SK-N-SH treated with all-trans-retinoic acid at 6 μM for 48 hours (cell line): ENCODE measurements around the gene RAP1GAP.

Experiments used
- ARNTL ChIP-seq: fragments of 450-650 bp; formaldehyde crosslinking; IDR thresholded peaks from 2 replicates; pipeline ENCODE4 v1.5.0; 2020; ENCODE audit warnings: low read depth, mild to moderate bottlenecking, moderate library complexity, borderline replicate concordance
- GLIS3 ChIP-seq: fragments of 250-450 bp; sonication (Bioruptor Pico); IDR thresholded peaks from 2 replicates; pipeline ENCODE4 v1.5.0; 2020; ENCODE audit warnings: mild to moderate bottlenecking, moderate library complexity
- RARB ChIP-seq: fragments of 250-450 bp; sonication (Bioruptor Pico); IDR thresholded peaks from 2 replicates; pipeline ENCODE4 v1.8.0; 2021; ENCODE audit warnings: mild to moderate bottlenecking, moderate library complexity
- TCF4 ChIP-seq: fragments of 250-450 bp; sonication (Bioruptor Pico); IDR thresholded peaks from 2 replicates; pipeline ENCODE4 v1.8.0; 2021; ENCODE audit warnings: mild to moderate bottlenecking, moderate library complexity, borderline replicate concordance
- TOX ChIP-seq: fragments of 250-450 bp; sonication (Bioruptor Pico); IDR thresholded peaks from 2 replicates; pipeline ENCODE4 v1.8.0; 2021; ENCODE audit warnings: mild to moderate bottlenecking, moderate library complexity, borderline replicate concordance
- ZC3H10 ChIP-seq: fragments of 250-450 bp; sonication (Bioruptor Pico); IDR thresholded peaks from 2 replicates; pipeline ENCODE4 v1.5.1; 2021; ENCODE audit warnings: mild to moderate bottlenecking, moderate library complexity
- TF ChIP-seq, protein P1 (sequence below): fragments of 250-450 bp; sonication (Bioruptor Pico); IDR thresholded peaks from 2 replicates; pipeline ENCODE4 v1.8.0; 2020; ENCODE audit warnings: mild to moderate bottlenecking, moderate library complexity, borderline replicate concordance

DNA sequence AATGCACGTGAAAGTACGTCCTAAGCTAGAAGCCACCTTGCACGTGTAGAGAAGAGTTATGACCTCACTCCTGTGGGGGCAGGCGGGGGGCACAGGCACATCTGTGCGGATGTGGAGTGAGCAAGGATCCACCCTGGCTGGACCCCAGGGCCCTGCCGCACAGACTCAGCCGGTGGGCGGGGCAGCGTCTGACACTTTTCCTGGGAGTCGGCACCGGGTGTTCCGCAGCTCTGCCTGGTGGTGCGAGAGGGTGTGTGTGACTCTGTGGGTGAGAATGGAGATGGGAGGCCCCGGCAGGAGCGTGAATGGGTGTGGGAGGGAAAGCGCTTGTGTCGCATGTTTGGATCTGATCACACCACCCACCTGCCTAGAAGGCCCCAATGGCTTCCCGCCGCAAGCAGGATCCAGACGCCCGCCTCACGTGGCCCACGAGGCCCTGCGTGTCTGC, 29.5 kb downstream of the RAP1GAP start:
- TF ChIP-seq, protein P1, sequence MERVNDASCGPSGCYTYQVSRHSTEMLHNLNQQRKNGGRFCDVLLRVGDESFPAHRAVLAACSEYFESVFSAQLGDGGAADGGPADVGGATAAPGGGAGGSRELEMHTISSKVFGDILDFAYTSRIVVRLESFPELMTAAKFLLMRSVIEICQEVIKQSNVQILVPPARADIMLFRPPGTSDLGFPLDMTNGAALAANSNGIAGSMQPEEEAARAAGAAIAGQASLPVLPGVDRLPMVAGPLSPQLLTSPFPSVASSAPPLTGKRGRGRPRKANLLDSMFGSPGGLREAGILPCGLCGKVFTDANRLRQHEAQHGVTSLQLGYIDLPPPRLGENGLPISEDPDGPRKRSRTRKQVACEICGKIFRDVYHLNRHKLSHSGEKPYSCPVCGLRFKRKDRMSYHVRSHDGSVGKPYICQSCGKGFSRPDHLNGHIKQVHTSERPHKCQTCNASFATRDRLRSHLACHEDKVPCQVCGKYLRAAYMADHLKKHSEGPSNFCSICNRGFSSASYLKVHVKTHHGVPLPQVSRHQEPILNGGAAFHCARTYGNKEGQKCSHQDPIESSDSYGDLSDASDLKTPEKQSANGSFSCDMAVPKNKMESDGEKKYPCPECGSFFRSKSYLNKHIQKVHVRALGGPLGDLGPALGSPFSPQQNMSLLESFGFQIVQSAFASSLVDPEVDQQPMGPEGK (CRISPR knock-in tag) = no peak
- TF ChIP-seq RARB (CRISPR knock-in tag) (no peak), ZC3H10 (CRISPR knock-in tag) (no peak), ARNTL (no peak), TCF4 (CRISPR knock-in tag) (no peak), GLIS3 (no peak), TOX (CRISPR knock-in tag) (no peak)
